Loucy (cell line): Measurements from ENCODE around the gene ARF1.

Experiments
- H2AFZ ChIP-seq: fragments of 200-600 bp; sonication (generic); 2 replicates; pipeline ENCODE4 v1.6.0; 2016; ENCODE audit warnings: antibody characterized with exemption, mild to moderate bottlenecking, low read length, moderate library complexity
- H3F3A ChIP-seq: fragments of 200-600 bp; 2 replicates; pipeline ENCODE4 v1.6.0; 2016; ENCODE audit warnings: antibody characterized with exemption, low read depth, mild to moderate bottlenecking
- H3K27me3 ChIP-seq: fragments of 200-600 bp; sonication (generic); 2 replicates; pipeline ENCODE4 v1.6.1; 2014; ENCODE audit warnings: low read length, mild to moderate bottlenecking; ENCODE audit not compliant: insufficient read depth, poor library complexity, severe bottlenecking
- H3K36me3 ChIP-seq: fragments of 200-600 bp; sonication (generic); 2 replicates; pipeline ENCODE4 v1.6.1; 2016; ENCODE audit warnings: low read length; ENCODE audit not compliant: insufficient read depth
- H3K4me1 ChIP-seq: fragments of 200-600 bp; sonication (generic); 2 replicates; pipeline ENCODE4 v1.5.1; 2014; ENCODE audit warnings: low read length, mild to moderate bottlenecking; ENCODE audit not compliant: insufficient read depth, poor library complexity, severe bottlenecking
- H3K4me2 ChIP-seq: fragments of 200-600 bp; sonication (generic); 2 replicates; pipeline ENCODE4 v1.6.0; 2014; ENCODE audit warnings: antibody characterized with exemption, low read length, low read depth, mild to moderate bottlenecking; ENCODE audit not compliant: poor library complexity, severe bottlenecking
- H3K4me3 ChIP-seq: fragments of 200-600 bp; sonication (generic); 2 replicates; pipeline ENCODE4 v1.5.1; 2014; ENCODE audit warnings: low read length, mild to moderate bottlenecking, mixed read lengths; ENCODE audit not compliant: poor library complexity, severe bottlenecking
- H3K79me2 ChIP-seq: fragments of 200-600 bp; sonication (generic); 2 replicates; pipeline ENCODE4 v1.6.1; 2014; ENCODE audit warnings: low read length; ENCODE audit not compliant: insufficient read depth
- H3K9ac ChIP-seq: fragments of 200-600 bp; sonication (generic); 2 replicates; pipeline ENCODE4 v1.6.0; 2014; ENCODE audit warnings: mild to moderate bottlenecking, low read depth, low read length, moderate library complexity; ENCODE audit not compliant: poor library complexity, severe bottlenecking
- H3K9me2 ChIP-seq: fragments of 200-600 bp; sonication (generic); replicated peaks from 2 replicates; pipeline ENCODE4 v1.6.1; 2016; ENCODE audit warnings: low read depth, low read length, mixed read lengths
- H3K9me3 ChIP-seq: fragments of 200-600 bp; sonication (generic); 2 replicates; pipeline ENCODE4 v1.6.1; 2014; ENCODE audit warnings: mild to moderate bottlenecking, antibody characterized with exemption, low read length, low read depth; ENCODE audit not compliant: insufficient read depth
- H4K20me1 ChIP-seq: fragments of 200-600 bp; sonication (generic); 2 replicates; pipeline ENCODE4 v1.6.0; 2014; ENCODE audit warnings: antibody characterized with exemption, low read length, mild to moderate bottlenecking; ENCODE audit not compliant: insufficient read depth, poor library complexity, severe bottlenecking
- CTCF ChIP-seq: fragments of 200-600 bp; sonication (generic); conservative IDR thresholded peaks from 2 replicates; pipeline ENCODE4 v1.5.1; 2014; ENCODE audit warnings: mild to moderate bottlenecking, antibody characterized with exemption, low read length
- EZH2phosphoT487 ChIP-seq: fragments of 200-600 bp; IDR thresholded peaks from 2 replicates; pipeline ENCODE4 v1.6.1; 2018; ENCODE audit warnings: antibody characterized with exemption, mild to moderate bottlenecking, moderate library complexity, borderline replicate concordance

Gene ARF1

GRCh38 chr1:228091084-228091483, 8.6 kb downstream of the ARF1 start:
- Histone ChIP-seq H2AFZ (no peak overlapping the region), H3K9me3 (peaks cover 13% of the 10 kb centered on the region; the same call in 1 of the 2 replicates), H3K79me2 (peaks cover 100% of the 10 kb centered on the region), H3K4me1 (peaks cover 44% of the 10 kb centered on the region), H3K4me3 (no peak overlapping the region), H3K27me3 (no peaks in the 10 kb centered on the region), H4K20me1 (peaks cover 89% of the 10 kb centered on the region), H3K9ac (peak overlapping the region; percentile 12), H3K36me3 (peaks cover 32% of the 10 kb centered on the region; the same call in 1 of the 2 replicates), H3K4me2 (peak overlapping the region; percentile 88), H3K9me2 (no peaks in the 10 kb centered on the region), H3F3A (no peaks in the 10 kb centered on the region)
- no peak for TF ChIP-seq CTCF
- no peak for TF ChIP-seq EZH2phosphoT487

GRCh38 chr1:228092342-228093049, 10.0 kb downstream of the ARF1 start:
- peaks cover 89% of the 10 kb centered on the region for H4K20me1 ChIP-seq
- no peak overlapping the region for H3K9ac ChIP-seq
- H3K4me2 ChIP-seq, result no peak overlapping the region
- peaks cover 100% of the 10 kb centered on the region for H3K79me2 ChIP-seq
- H3K4me1 ChIP-seq, result peaks cover 32% of the 10 kb centered on the region
- H2AFZ ChIP-seq, result no peak overlapping the region
- TF ChIP-seq EZH2phosphoT487, result no peak
- no peak for TF ChIP-seq CTCF
- no peaks in the 10 kb centered on the region for H3K9me2 ChIP-seq
- H3F3A ChIP-seq, result no peaks in the 10 kb centered on the region
- no peaks in the 10 kb centered on the region for H3K27me3 ChIP-seq
- H3K36me3 ChIP-seq, result peaks cover 41% of the 10 kb centered on the region; the same call in 1 of the 2 replicates
- H3K4me3 ChIP-seq, result no peak overlapping the region
- peaks cover 13% of the 10 kb centered on the region; the same call in 1 of the 2 replicates for H3K9me3 ChIP-seq

GRCh38 chr1:228093050-228093906, 10.8 kb downstream of the ARF1 start:
- peaks cover 13% of the 10 kb centered on the region; the same call in 1 of the 2 replicates for H3K9me3 ChIP-seq
- H3K36me3 ChIP-seq, result peaks cover 49% of the 10 kb centered on the region; the same call in 1 of the 2 replicates
- H4K20me1 ChIP-seq, result peaks cover 89% of the 10 kb centered on the region
- H3K9me2 ChIP-seq, result no peaks in the 10 kb centered on the region
- no peaks in the 10 kb centered on the region for H3F3A ChIP-seq
- H3K27me3 ChIP-seq, result no peaks in the 10 kb centered on the region
- peaks cover 99% of the 10 kb centered on the region for H3K79me2 ChIP-seq
- no peak overlapping the region for H3K4me2 ChIP-seq
- H3K4me1 ChIP-seq, result peaks cover 25% of the 10 kb centered on the region
- H3K9ac ChIP-seq, result no peak overlapping the region
- H2AFZ ChIP-seq, result no peak overlapping the region
- H3K4me3 ChIP-seq, result no peak overlapping the region
- no peak for TF ChIP-seq EZH2phosphoT487
- no peak for TF ChIP-seq CTCF
